HCT116 (cell line): ENCODE measurements around the gene EIF2AK3.

ENCODE experiments used
- CEBPB ChIP-seq: IDR thresholded peaks from 2 replicates; pipeline ENCODE4 v1.6.1; 2012; ENCODE audit warnings: low read depth
- CTCF ChIP-seq, 3 experiments: fragments of 200-600 bp in 1 of 3; sonication (generic) in 1 of 3; IDR thresholded peaks in 2 of 3; conservative IDR thresholded peaks in 1 of 3; 2 replicates each; pipeline ENCODE4 v1.5.1; 2012 to 2017; ENCODE audit warnings: low read depth in 2 of 3, low read length in 2 of 3, antibody characterized with exemption in 1 of 3, borderline replicate concordance in 1 of 3, control low read depth in 1 of 3, mild to moderate bottlenecking in 1 of 3, mixed read lengths in 1 of 3, mixed run types in 1 of 3, moderate library complexity in 1 of 3; ENCODE audit not compliant: insufficient read depth in 1 of 3
- ELF1 ChIP-seq: IDR thresholded peaks from 2 replicates; pipeline ENCODE4 v1.6.1; 2012; ENCODE audit warnings: low read depth, borderline replicate concordance
- FOSL1 ChIP-seq: IDR thresholded peaks from 2 replicates; pipeline ENCODE4 v1.6.1; 2012; ENCODE audit warnings: low read depth
- MAX ChIP-seq: IDR thresholded peaks from 2 replicates; pipeline ENCODE4 v1.6.1; 2012
- POLR2A ChIP-seq: IDR thresholded peaks from 2 replicates; pipeline ENCODE4 v1.7.0; 2011; ENCODE audit warnings: borderline replicate concordance; ENCODE audit not compliant: insufficient read depth, insufficient read length; ENCODE audit errors: extremely low read depth
- REST ChIP-seq: IDR thresholded peaks from 2 replicates; pipeline ENCODE4 v1.6.1; 2012; ENCODE audit warnings: low read depth
- SRF ChIP-seq: IDR thresholded peaks from 2 replicates; pipeline ENCODE4 v1.6.1; 2012; ENCODE audit warnings: low read depth
- TCF7L2 ChIP-seq: IDR thresholded peaks from 2 replicates; pipeline ENCODE4 v1.7.0; 2011; ENCODE audit warnings: borderline replicate concordance, inconsistent platforms; ENCODE audit not compliant: insufficient read depth, insufficient read length; ENCODE audit errors: extremely low read depth
- ZBTB33 ChIP-seq: IDR thresholded peaks from 2 replicates; pipeline ENCODE4 v1.6.1; 2011; ENCODE audit warnings: mild to moderate bottlenecking, low read length, moderate library complexity; ENCODE audit not compliant: insufficient replicate concordance; ENCODE audit errors: extremely low read depth

DNA sequence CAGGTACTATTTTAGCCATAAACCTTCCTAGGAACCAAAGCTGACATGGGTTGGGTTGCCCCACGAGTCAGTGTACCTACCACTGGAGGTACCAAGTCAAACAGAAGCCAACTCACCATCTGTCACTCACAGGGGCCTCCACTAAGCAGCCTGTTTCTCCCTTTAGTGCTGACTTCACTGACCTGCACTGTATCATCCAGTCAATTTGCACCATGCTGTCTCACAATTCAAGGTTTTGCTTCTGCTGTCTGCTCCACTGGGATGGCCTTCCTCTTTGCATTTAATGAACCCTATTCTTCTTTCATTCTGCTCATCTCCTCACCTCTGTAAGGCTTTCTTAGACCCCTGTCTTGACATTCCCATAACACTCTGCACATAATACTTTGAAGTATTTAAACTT is 47.2 kb downstream of the EIF2AK3 start:
- no peak for TF ChIP-seq CTCF (IDR thresholded peaks at IDR 0.05 in 2 of 3, conservative IDR thresholded peaks at IDR 0.05 in 1 of 3; ENCODE audit: borderline replicate concordance in 1 of 3, insufficient read depth in 1 of 3, low read depth in 2 of 3, low read length in 2 of 3)
- no peak for TF ChIP-seq SRF
- TF ChIP-seq ZBTB33: no peak
- no peak for TF ChIP-seq REST
- no peak for TF ChIP-seq TCF7L2
- TF ChIP-seq POLR2A: no peak
- no peak for TF ChIP-seq CEBPB
- TF ChIP-seq FOSL1: no peak
- TF ChIP-seq ELF1: no peak
- TF ChIP-seq MAX: no peak
